Measurements from ENCODE around the gene PCDHGA12. TPM values are rescaled to one million over a fixed set of nuclear protein-coding genes. Genes with fewer than 3 reads are reported as not detected.
A peak's percentile ranks its signal among the peaks of the same experiment; 100 is the strongest.

The PCDHGA12 gene
- total RNA-seq, 2 experiments from 2014 or later: not detected

GRCh38 chr5:141419074-141419880 is 11.0 kb upstream of the PCDHGA12 start:
- no peak for TF ChIP-seq CTCF (IDR thresholded peaks at IDR 0.05)
- CTCF ChIA-PET: interaction anchor here (0.9 to 6.5 kb wide), 9 partner anchors 11 to 145 kb away, joined by 3 to 71 read pairs (median 10); partner anchors contain the start of genes PCDHGA12, PCDHGC3 and PCDHGC4
- POLR2A ChIA-PET: no interaction called here

DNA sequence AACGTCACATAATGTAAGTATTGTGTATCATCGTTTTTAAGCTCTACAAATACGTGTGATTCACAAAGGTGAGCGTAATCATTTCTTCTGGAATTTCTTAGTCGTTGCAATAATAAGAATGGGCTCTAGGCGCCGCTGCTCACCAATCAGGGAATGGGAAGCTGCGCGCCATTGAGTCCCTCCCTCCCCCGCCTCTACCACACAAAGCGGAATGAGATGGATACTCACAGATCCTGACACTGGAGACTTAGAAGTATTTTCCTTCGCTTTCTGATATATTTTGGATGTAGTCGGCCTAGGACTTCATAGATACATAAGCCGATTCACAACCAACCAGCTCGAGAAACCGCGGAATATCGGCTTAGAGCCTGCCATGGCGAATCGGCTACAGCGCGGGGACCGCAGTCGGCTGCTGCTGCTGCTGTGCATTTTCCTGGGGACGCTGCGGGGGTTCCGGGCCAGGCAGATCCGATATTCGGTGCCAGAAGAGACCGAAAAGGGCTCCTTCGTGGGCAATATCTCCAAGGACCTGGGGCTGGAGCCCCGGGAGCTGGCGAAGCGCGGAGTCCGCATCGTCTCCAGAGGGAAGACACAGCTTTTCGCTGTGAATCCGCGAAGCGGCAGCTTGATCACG is 9.3 kb upstream of the PCDHGA12 start, which contains the start of gene PCDHGA11:
TSS of gene PCDHGA11 (plus strand) at position 197 of the 634 bp plus-strand sequence. CDS start at position 374, 177 bp downstream.
- DNase-seq (peak; percentile 69), ATAC-seq (peak; percentile 61)
- H3K36me3 Mint-ChIP-seq (ENCODE audit: low read depth): peaks cover 28% of the 10 kb centered on the region
- peaks cover 72% of the 10 kb centered on the region for H3K27me3 Mint-ChIP-seq
- TF ChIP-seq CTCF (IDR thresholded peaks at IDR 0.05): peak; percentile 76
- intact Hi-C loops (cut with micrococcal nuclease): no loop called here
- H3K27ac Mint-ChIP-seq: no peak within 1 kb of the TSS
- H3K4me3 Mint-ChIP-seq: peak within 1 kb of the TSS; percentile 74
- POLR2A ChIA-PET: no interaction called here
- H3K9me3 Mint-ChIP-seq: peaks cover 28% of the 10 kb centered on the region
- CTCF ChIA-PET: interaction anchor here (0.6 to 6.5 kb wide), 41 partner anchors 8 to 234 kb away, joined by 3 to 71 read pairs (median 4); partner anchors contain the start of genes PCDHB9, PCDHGA1, PCDHGA10 and PCDHGA12
- peaks cover 8% of the 10 kb centered on the region for H3K4me1 Mint-ChIP-seq (ENCODE audit: low read depth)

More at GRCh38 chr5:141419074-141419880, 11.0 kb upstream of the PCDHGA12 start:
- intact Hi-C loops (cut with micrococcal nuclease): no loop called here
- peaks cover 13% of the 10 kb centered on the region for H3K4me1 Mint-ChIP-seq (ENCODE audit: low read depth)
- H3K36me3 Mint-ChIP-seq (ENCODE audit: low read depth): peaks cover 35% of the 10 kb centered on the region
- peaks cover 35% of the 10 kb centered on the region for H3K9me3 Mint-ChIP-seq
- no peak overlapping the region for H3K4me3 Mint-ChIP-seq
- DNase-seq: no peak
- no peak overlapping the region for H3K27ac Mint-ChIP-seq
- peaks cover 72% of the 10 kb centered on the region for H3K27me3 Mint-ChIP-seq
- no peak for ATAC-seq

DNA sequence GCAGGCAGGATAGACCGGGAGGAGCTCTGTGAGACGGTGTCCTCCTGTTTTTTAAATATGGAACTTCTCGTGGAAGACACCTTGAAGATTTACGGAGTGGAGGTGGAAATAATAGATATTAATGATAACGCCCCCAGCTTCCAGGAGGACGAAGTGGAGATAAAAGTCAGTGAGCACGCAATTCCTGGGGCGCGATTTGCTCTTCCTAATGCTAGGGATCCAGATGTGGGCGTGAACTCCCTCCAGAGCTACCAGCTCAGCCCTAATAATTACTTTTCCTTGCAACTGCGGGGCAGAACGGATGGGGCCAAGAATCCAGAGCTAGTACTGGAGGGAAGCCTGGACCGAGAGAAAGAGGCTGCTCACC is 8.8 kb upstream of the PCDHGA12 start:
- intact Hi-C loops (cut with micrococcal nuclease): no loop called here
- TF ChIP-seq CTCF (IDR thresholded peaks at IDR 0.05): no peak
- peaks cover 28% of the 10 kb centered on the region for H3K9me3 Mint-ChIP-seq
- CTCF ChIA-PET: interaction anchor here (0.8 to 6.5 kb wide), 39 partner anchors 8 to 566 kb away, joined by 3 to 71 read pairs (median 4); partner anchors contain the start of genes PCDHA10, PCDHB9, PCDHGA1 and PCDHGA10
- ATAC-seq (no peak), DNase-seq (no peak)
- POLR2A ChIA-PET: no interaction called here
- H3K27ac Mint-ChIP-seq: no peak overlapping the region
- H3K4me3 Mint-ChIP-seq: peak overlapping the region; percentile 74
- peaks cover 73% of the 10 kb centered on the region for H3K27me3 Mint-ChIP-seq
- peaks cover 28% of the 10 kb centered on the region for H3K36me3 Mint-ChIP-seq (ENCODE audit: low read depth)
- H3K4me1 Mint-ChIP-seq (ENCODE audit: low read depth): peaks cover 8% of the 10 kb centered on the region

DNA sequence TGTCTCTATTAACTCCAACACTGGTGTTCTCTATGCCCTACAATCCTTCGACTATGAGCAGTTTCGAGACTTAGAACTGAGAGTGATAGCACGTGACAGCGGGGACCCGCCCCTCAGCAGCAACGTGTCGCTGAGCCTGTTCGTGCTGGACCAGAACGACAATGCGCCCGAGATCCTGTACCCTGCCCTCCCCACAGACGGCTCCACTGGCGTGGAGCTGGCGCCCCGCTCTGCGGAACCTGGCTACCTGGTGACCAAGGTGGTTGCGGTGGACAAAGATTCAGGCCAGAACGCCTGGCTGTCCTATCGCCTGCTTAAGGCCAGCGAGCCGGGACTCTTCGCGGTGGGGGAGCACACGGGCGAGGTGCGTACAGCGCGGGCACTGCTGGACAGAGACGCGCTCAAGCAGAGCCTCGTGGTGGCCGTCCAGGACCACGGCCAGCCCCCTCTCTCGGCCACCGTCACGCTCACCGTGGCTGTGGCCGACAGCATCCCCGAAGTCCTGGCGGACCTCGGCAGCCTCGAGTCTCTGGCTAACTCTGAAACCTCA is 7.5 kb upstream of the PCDHGA12 start:
- Mint-ChIP-seq H3K36me3 (ENCODE audit: low read depth) (peaks cover 26% of the 10 kb centered on the region), H3K4me3 (no peak overlapping the region), H3K27me3 (peaks cover 78% of the 10 kb centered on the region), H3K4me1 (ENCODE audit: low read depth) (peaks cover 8% of the 10 kb centered on the region), H3K9me3 (peaks cover 28% of the 10 kb centered on the region), H3K27ac (no peak overlapping the region)
- DNase-seq: no peak
- no peak for ATAC-seq
- intact Hi-C loops (cut with micrococcal nuclease): no loop called here
- CTCF ChIA-PET: interaction anchor here (0.7 to 2.7 kb wide), 2 partner anchors 91 to 135 kb away, joined by 3 to 19 read pairs; no protein-coding TSS in a partner anchor
- no peak for TF ChIP-seq CTCF (IDR thresholded peaks at IDR 0.05)
- POLR2A ChIA-PET: interaction anchor here (0.5 kb wide), 1 partner anchor 69 kb away, joined by 3 read pairs; no protein-coding TSS in a partner anchor
